GM12875 (cell line): Measurements from ENCODE around the gene DOCK3.
"Not testable (repeated sequence)": the region's sequence is repeated elsewhere in the genome, so short reads cannot be mapped to it uniquely, and the experiment has no call there.

Experiments used
- H3K4me3 ChIP-seq: one replicate; pipeline ENCODE4 v1.5.1; 2011; ENCODE audit warnings: low read depth, low read length, control low read depth
- TF ChIP-seq, protein P1 (sequence below): IDR thresholded peaks from 2 replicates; pipeline ENCODE4 v1.5.1; 2011; ENCODE audit warnings: low read depth, mild to moderate bottlenecking, control low read depth, inconsistent platforms, low read length, moderate library complexity, borderline replicate concordance; ENCODE audit not compliant: insufficient read depth

DOCK3 gene

GRCh38 chr3:51306093-51306492, 631.4 kb downstream of the DOCK3 start:
- TF ChIP-seq, protein P1, sequence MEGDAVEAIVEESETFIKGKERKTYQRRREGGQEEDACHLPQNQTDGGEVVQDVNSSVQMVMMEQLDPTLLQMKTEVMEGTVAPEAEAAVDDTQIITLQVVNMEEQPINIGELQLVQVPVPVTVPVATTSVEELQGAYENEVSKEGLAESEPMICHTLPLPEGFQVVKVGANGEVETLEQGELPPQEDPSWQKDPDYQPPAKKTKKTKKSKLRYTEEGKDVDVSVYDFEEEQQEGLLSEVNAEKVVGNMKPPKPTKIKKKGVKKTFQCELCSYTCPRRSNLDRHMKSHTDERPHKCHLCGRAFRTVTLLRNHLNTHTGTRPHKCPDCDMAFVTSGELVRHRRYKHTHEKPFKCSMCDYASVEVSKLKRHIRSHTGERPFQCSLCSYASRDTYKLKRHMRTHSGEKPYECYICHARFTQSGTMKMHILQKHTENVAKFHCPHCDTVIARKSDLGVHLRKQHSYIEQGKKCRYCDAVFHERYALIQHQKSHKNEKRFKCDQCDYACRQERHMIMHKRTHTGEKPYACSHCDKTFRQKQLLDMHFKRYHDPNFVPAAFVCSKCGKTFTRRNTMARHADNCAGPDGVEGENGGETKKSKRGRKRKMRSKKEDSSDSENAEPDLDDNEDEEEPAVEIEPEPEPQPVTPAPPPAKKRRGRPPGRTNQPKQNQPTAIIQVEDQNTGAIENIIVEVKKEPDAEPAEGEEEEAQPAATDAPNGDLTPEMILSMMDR = no peak
- H3K4me3 ChIP-seq = no peak overlapping the region

GRCh38 chr3:51307458-51307857, 632.7 kb downstream of the DOCK3 start:
- no peak overlapping the region for H3K4me3 ChIP-seq
- TF ChIP-seq, protein P1 = no peak

- H3K4me3 ChIP-seq = not testable (repeated sequence)
These were observed 633.3 kb downstream of the DOCK3 start for GRCh38 chr3:51307945-51308607.

GRCh38 chr3:51311055-51311454, 636.3 kb downstream of the DOCK3 start:
- TF ChIP-seq, protein P1 = peak; percentile 31; the same call in 1 of the 2 replicates
- H3K4me3 ChIP-seq = no peak overlapping the region

GRCh38 chr3:51328206-51328605, 653.5 kb downstream of the DOCK3 start:
- TF ChIP-seq, protein P1 = no peak
- H3K4me3 ChIP-seq = no peak overlapping the region

DNA sequence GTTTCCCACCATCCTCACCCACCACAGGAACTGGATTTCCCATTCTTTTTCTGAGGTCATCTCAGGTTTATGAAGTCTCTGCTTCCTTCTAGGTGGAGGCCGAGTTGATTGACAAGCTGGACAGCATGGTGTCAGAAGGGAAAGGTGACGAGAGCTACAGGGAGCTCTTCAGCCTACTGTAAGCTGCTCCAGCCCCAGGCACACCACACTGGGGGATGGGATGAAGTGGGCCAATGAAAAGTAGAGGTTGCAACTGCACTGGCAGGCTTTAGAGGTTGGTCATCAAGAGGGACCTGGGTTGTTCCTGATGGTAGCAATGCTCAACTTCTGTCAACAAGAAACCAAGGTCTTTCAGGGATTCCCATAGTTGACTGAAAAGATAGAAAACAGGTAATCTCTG, 655.3 kb downstream of the DOCK3 start:
- H3K4me3 ChIP-seq = no peak overlapping the region
- TF ChIP-seq, protein P1 = no peak

DNA sequence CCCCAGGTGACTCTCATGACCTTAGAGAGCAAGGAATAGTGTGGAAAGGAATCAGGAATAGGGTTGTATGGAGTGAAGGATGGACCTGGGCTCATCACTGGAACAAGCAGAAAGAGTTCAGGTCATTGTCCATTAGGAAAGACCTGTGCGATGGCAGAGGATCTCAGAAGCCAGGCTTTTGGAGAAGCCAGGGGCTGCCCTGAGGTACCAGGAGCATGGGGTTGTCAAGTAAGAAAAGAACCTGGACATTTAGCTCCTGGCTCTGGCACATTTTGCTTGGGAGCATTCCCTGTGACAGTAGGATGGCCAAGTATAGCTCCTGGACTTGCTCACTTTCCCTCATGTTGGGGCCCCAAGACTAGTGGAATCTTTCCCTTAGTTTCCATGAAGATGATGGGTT, 657.4 kb downstream of the DOCK3 start:
- TF ChIP-seq, protein P1 = no peak
- H3K4me3 ChIP-seq = no peak overlapping the region

DNA sequence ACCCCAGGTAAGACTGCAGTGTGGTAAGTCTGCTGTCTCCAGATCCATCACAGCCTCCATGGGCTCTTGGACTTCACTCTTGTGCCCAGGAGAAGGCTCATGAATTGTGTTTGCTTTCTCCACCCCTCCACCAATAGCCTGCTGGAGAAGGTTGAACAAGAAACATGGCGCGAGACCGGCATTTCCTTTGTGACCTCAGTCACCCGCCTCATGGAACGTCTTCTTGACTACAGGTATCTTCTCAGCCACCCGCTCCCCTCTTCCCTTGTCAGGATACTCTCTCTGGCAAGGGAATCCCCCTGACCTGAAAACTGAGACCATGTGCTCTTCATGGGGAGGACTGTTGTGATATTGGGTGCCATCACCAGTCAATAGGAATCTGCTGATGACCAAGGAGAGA, 658.3 kb downstream of the DOCK3 start:
- TF ChIP-seq, protein P1 = no peak
- H3K4me3 ChIP-seq = no peak overlapping the region
